ENCODE measurements around the gene HSP90AA1.
A peak's percentile ranks its signal among the peaks of the same experiment; 100 is the strongest.
"Not testable (repeated sequence)": the region's sequence is repeated elsewhere in the genome, so short reads cannot be mapped to it uniquely, and the experiment has no call there.

Gene HSP90AA1

GRCh38 chr14:102066041-102066451, 20.8 kb downstream of the HSP90AA1 start:
- DNase-seq (ENCODE audit: low spot score), result no peak

DNA sequence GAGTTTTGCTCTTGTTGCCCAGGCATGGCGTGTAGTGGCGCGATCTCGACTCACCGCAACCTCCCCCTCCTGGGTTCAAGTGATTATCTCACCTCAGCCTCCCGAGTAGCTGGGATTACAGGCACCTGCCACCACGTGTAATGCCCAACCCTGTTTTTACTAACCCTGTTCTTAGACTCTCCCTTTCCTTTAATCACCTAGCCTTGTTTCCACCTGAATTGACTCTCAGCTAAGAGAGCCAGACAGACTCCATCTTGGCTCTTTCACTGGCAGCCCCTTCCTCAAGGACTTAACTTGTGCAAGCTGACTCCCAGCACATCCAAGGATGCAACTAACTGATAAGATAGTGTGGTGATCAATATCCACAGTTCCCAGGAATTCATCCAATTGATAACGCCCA, 22.3 kb downstream of the HSP90AA1 start:
- DNase-seq (ENCODE audit: low spot score), result not testable (repeated sequence)

- no peak for DNase-seq (ENCODE audit: low spot score)
Measured at GRCh38 chr14:102063808-102064429, 22.9 kb downstream of the HSP90AA1 start.

DNA sequence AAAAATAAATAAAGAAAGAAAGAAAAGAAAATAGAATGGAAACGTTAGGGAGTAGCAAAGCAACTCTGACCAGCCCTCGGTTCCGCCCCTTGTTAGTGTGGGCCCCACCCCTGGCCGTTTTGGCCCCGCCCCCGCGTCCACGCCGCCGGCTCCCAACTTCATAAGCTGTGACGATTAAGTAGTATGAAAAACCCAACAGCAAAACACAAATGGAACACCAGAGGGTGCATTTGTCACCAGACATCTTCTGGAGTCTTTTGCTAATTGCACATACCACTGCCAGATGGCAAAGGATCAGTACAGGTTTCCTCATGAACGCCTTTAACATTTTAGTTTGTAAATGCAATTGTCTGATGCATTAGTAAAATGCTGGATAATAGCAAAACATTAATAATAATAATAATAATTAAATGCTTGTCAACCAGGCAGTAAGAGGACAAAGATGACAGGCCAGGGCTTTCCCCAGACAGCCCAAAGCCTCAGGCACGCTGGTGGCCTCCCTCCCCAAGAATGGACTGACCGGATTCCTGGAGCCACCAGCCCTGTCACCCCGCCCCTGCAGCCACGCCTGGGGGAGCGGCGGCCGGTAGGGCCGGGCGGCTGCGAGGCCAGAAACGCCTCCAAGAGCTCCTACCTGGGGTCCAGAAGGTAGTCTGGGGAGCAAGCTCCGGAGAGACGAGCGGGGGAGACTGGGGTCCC, 23.6 kb downstream of the HSP90AA1 start:
- DNase-seq (ENCODE audit: low spot score), result peak; percentile 77

- DNase-seq (ENCODE audit: low spot score), result no peak
Measured at GRCh38 chr14:102058961-102059360, 27.9 kb downstream of the HSP90AA1 start.

GRCh38 chr14:102058146-102058545, 28.7 kb downstream of the HSP90AA1 start:
- DNase-seq (ENCODE audit: low spot score), result no peak

GRCh38 chr14:102057480-102058114, 29.2 kb downstream of the HSP90AA1 start:
- DNase-seq (ENCODE audit: low spot score), result no peak

GRCh38 chr14:102056694-102057442, 30.0 kb downstream of the HSP90AA1 start:
- DNase-seq (ENCODE audit: low spot score), result no peak

DNA sequence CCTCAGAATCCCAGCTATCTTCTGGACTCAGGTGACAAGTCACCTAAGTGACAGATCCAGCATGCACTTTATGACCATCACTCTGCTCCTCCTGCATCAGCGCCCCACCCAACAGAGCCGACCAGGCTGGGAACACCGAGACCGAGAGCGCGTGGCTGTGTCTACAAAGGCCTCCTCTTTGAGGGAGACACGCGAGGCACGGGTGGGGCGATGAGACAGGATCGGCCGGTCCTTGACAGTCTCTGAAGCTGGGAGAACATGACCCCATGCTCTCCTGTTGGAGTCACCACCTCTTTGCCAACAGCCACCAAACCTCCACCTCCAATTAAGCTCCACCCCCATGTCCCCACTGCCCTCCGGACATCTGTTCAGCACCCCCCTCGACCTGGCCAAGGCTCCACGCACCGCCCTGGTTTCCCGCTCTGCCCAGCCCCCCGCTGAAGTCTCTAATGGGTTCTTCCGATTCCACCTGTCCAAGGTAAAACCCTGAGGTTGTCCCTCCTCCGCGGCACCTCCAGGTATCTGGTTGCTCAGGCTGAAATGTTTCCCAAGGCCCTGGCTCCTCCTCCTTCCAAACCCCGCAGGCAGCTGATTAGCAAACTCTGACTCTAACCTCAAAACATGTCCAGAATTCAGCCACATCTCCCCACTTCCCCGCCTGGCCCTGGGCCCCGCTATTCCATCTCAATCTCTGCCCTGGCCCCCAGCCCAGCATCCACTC, 31.5 kb downstream of the HSP90AA1 start:
- DNase-seq (ENCODE audit: low spot score), result no peak

GRCh38 chr14:102052522-102052921, 34.3 kb downstream of the HSP90AA1 start:
- no peak for DNase-seq (ENCODE audit: low spot score)

- DNase-seq (ENCODE audit: low spot score), result no peak
Measured at GRCh38 chr14:102050625-102051024, 36.2 kb downstream of the HSP90AA1 start.

DNA sequence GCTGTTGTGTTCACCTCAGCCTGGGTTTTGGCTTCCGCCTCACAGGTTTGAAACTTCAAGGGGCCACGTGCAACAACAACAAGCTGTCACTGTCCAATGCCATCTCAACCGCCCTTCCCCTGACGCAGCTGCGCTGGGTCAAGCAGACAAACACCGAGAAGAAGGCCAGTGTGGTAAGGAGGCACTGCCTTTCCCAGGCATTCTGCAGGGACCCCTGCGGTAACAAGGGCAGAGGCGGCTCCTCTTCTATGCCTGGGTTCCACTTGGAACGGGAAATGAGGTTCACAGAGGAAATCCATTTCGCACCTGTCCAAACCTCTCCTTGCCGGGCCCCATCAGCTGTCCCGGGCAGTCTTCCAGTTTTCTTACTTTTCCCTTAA, 36.8 kb downstream of the HSP90AA1 start:
- no peak for DNase-seq (ENCODE audit: low spot score)

- no peak for DNase-seq (ENCODE audit: low spot score)
Measured at GRCh38 chr14:102049258-102050025, 37.4 kb downstream of the HSP90AA1 start.

GRCh38 chr14:102047808-102048540, 38.9 kb downstream of the HSP90AA1 start:
- no peak for DNase-seq (ENCODE audit: low spot score)

- DNase-seq (ENCODE audit: low spot score), result peak; percentile 74
Measured at GRCh38 chr14:102046337-102047278, 40.2 kb downstream of the HSP90AA1 start.

DNA sequence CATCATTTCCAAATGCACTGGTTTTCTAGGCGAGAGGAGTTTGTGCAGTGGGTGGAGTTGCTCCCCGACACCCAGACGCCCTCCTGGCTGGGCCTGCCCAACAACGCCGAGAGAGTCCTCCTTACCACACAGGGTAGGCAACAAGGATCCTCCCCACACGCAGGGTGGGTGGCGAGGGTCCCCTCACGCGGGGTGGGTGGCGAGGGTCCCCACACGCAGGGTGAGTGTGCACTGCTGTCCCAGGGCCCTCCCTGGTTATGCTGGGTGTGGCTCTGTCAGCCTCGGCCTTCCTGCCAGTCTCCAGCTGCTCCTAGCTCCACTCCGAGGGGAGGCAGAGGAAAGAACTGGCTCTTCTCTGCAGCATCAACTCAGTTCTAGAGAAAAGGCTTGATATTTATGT, 42.3 kb downstream of the HSP90AA1 start:
- no peak for DNase-seq (ENCODE audit: low spot score)

DNA sequence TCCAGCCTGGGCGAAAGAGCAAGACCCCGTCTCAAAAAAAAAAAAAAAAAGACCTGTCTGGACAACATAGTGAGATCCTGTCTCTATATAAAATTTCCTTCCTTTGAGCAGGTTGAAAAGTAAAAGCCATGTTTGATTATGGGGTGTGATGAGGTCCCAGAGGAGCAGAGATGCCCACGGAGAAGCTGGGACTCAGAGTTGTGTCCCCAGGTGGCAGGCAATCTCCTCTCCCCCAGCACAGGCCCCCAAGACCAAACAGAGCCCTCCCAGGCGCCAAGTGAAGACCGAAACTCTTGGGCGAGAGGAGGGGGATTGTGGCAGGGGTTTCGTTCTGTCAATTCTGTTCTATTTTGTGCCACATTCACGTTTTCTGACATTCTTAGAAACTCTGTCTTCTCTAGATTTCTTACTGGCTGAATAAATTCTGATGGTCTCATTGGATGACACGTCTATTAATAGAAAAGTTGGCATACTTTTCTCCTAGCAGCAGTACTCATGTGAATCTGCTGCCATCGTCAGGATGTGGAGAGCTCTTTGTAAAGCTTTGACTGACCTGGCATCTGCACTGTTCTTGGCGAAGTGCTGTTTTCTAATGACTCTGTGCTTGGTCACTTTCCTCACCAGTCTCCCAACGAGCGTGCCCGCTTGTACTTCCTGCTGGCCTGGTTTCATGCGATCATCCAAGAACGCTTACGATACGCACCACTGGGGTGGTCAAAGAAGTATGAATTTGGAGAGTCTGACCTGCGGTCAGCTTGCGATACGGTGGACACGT, 43.4 kb downstream of the HSP90AA1 start:
- no peak for DNase-seq (ENCODE audit: low spot score)

DNA sequence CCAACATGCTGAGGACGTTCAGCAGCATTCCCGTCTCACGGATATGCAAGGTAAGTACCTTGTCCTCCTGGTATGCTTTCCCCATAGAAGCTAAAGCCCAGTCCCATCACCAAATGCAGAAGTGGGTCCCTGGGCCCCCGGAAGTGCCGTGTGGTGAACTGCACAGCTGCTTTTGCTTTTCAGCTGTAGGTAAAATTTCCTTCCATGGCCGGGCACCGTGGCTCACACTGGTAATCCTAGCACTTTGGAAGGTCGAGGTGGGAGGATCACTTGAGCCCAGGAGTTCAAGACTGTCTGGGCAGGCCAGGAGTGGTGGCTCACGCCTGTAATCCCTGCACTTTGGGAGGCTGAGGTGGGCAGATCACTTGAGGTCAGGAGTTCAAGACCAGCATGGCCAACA, 44.1 kb downstream of the HSP90AA1 start:
- DNase-seq (ENCODE audit: low spot score), result no peak

GRCh38 chr14:102040153-102040552, 46.7 kb downstream of the HSP90AA1 start:
- DNase-seq (ENCODE audit: low spot score), result no peak
